K562 (cell line): ENCODE measurements around the gene TENM4. TPM values are rescaled to one million over a fixed set of nuclear protein-coding genes. Genes with fewer than 3 reads are reported as not detected.

ENCODE experiments used
- ATAC-seq: fragments of 200-7000 bp; cut with Tn5 transposase; 3 replicates; pipeline ENCODE4 v1.9.1; 2020; ENCODE audit warnings: moderate library complexity
- BruUV-seq: library from RNA; stranded (reverse); fragments of 400-500 nt; replicated peaks from 2 replicates; lab custom pipeline; 2021; lab: Mats Ljungman, UMichigan
- CTCF ChIA-PET: fragments of 300-600 bp; formaldehyde crosslinking; extraction: SDS; loops from one replicate; lab custom pipeline; 2021; ENCODE audit warnings: low intra/inter-chr PET ratio; lab: Yijun Ruan, JAX
- POLR2A ChIA-PET: fragments of 300-600, 350-650 bp; sonication (Branson Sonifier 250); formaldehyde crosslinking; extraction: SDS; loops from one replicate; lab custom pipeline; 2021; ENCODE audit warnings: antibody characterized with exemption, inconsistent platforms; lab: Yijun Ruan, JAX
- DNase-seq, 4 experiments: peaks; one replicate each; pipeline versions ENCODE4 v3.0.0 to v3.0.0-alpha.2; 2011 to 2018; ENCODE audit warnings: low spot score in 3 of 4, mixed read lengths in 3 of 4; ENCODE audit errors: extremely low read depth in 1 of 4
- FAIRE-seq: peaks from 2 replicates; lab custom pipeline; 2011; peaks lifted over from hg19 to GRCh38; lab: Jason Lieb, UNC
- H2AFZ ChIP-seq: 2 replicates; pipeline ENCODE4 v1.6.0; 2011; ENCODE audit warnings: low read depth, low read length, control low read depth, inconsistent platforms
- H3K27ac ChIP-seq: fragments of 200-600 bp; 3 replicates; pipeline ENCODE4 v1.8.0; 2011; ENCODE audit warnings: low read depth, mild to moderate bottlenecking, control low read depth, inconsistent platforms, low read length, moderate library complexity, mixed read lengths; ENCODE audit errors: extremely low read depth
- H3K27me3 ChIP-seq, 2 experiments: fragments of 300-600 bp in 1 of 2; 2 replicates in 1 of 2; 3 replicates in 1 of 2; pipeline versions ENCODE4 v1.6.0 to v1.8.0; 2011; ENCODE audit warnings: inconsistent platforms in 2 of 2, low read length in 2 of 2, mild to moderate bottlenecking in 1 of 2, mixed read lengths in 1 of 2, moderate library complexity in 1 of 2; ENCODE audit not compliant: control insufficient read depth in 2 of 2, insufficient read depth in 2 of 2
- H3K36me3 ChIP-seq: fragments of 300-600 bp; 3 replicates; pipeline ENCODE4 v1.8.0; 2011; ENCODE audit warnings: mild to moderate bottlenecking, low read length, inconsistent platforms; ENCODE audit not compliant: control insufficient read depth, insufficient read depth
- H3K4me1 ChIP-seq, 2 experiments: fragments of 200-600 bp in 1 of 2; replicated peaks in 1 of 2; 2 replicates in 1 of 2; 3 replicates in 1 of 2; pipeline versions ENCODE4 v1.5.1 to v1.8.0; 2011; ENCODE audit warnings: inconsistent platforms in 2 of 2, low read length in 2 of 2, mild to moderate bottlenecking in 1 of 2, mixed read lengths in 1 of 2, moderate library complexity in 1 of 2; ENCODE audit not compliant: control insufficient read depth in 2 of 2, insufficient read depth in 2 of 2
- H3K4me2 ChIP-seq: 2 replicates; pipeline ENCODE4 v1.6.1; 2011; ENCODE audit warnings: low read length, control low read depth, inconsistent platforms, mixed read lengths; ENCODE audit not compliant: insufficient read depth
- H3K4me3 ChIP-seq: fragments of 200-600 bp; sonication (generic), shearing (Covaris generic); 2 replicates; pipeline ENCODE4 v1.5.1; 2016; ENCODE audit warnings: control low read depth, inconsistent platforms
- H3K79me2 ChIP-seq: fragments of 200-600 bp; 3 replicates; pipeline ENCODE4 v1.8.0; 2011; ENCODE audit warnings: low read length, inconsistent platforms; ENCODE audit not compliant: control insufficient read depth, insufficient read depth
- H3K9ac ChIP-seq, 2 experiments: 2 replicates each; pipeline versions ENCODE4 v1.6.0 to v1.6.1; 2011; ENCODE audit warnings: low read depth in 2 of 2, low read length in 2 of 2, control low read depth in 1 of 2, inconsistent platforms in 1 of 2, mild to moderate bottlenecking in 1 of 2, mixed read lengths in 1 of 2; ENCODE audit not compliant: insufficient read depth in 1 of 2
- H3K9me1 ChIP-seq: one replicate; pipeline ENCODE4 v1.6.0; 2011; ENCODE audit warnings: inconsistent platforms, mild to moderate bottlenecking, low read length, moderate library complexity; ENCODE audit not compliant: control insufficient read depth, insufficient read depth
- H3K9me3 ChIP-seq: replicated peaks from 2 replicates; pipeline ENCODE4 v1.5.1; 2011; ENCODE audit warnings: low read depth, low read length, inconsistent platforms; ENCODE audit not compliant: control insufficient read depth, insufficient read depth
- H4K20me1 ChIP-seq: replicated peaks from 2 replicates; pipeline ENCODE4 v1.6.1; 2011; ENCODE audit warnings: low read length, inconsistent platforms, mixed read lengths; ENCODE audit not compliant: control insufficient read depth, insufficient read depth
- BCL6 ChIP-seq: fragments of 250-450 bp; sonication (Bioruptor Pico); IDR thresholded peaks from 2 replicates; pipeline ENCODE4 v1.4.0; 2020
- BMI1 ChIP-seq: fragments of 150-350 bp; IDR thresholded peaks from 2 replicates; pipeline ENCODE4 v1.6.1; 2014; ENCODE audit warnings: low read length
- BRD4 ChIP-seq: fragments of 200-600 bp; sonication (generic); IDR thresholded peaks from 2 replicates; pipeline ENCODE4 v1.6.1; 2017; ENCODE audit warnings: inconsistent platforms
- CBX1 ChIP-seq: sonication (generic); IDR thresholded peaks from 2 replicates; pipeline ENCODE4 v1.6.1; 2016; ENCODE audit warnings: antibody characterized with exemption, low read depth, mild to moderate bottlenecking
- ETV5 ChIP-seq: sonication (generic); formaldehyde crosslinking; IDR thresholded peaks from 2 replicates; pipeline ENCODE4 v1.4.0; 2020; ENCODE audit warnings: low read depth, mild to moderate bottlenecking, missing genetic modification reagents
- HNRNPK ChIP-seq: fragments of 200-400 bp; formaldehyde crosslinking; IDR thresholded peaks from one replicate; pipeline ENCODE4 v1.6.1; 2018; ENCODE audit warnings: mild to moderate bottlenecking, low read depth, low read length; ENCODE audit not compliant: poor library complexity, severe bottlenecking
- HSF4 ChIP-seq: fragments of 250-450 bp; sonication (Bioruptor Pico); IDR thresholded peaks from 2 replicates; pipeline ENCODE4 v2.1.2; 2022; ENCODE audit warnings: mild to moderate bottlenecking, moderate library complexity, borderline replicate concordance
- ILK ChIP-seq: fragments of 450-650 bp; IDR thresholded peaks from 2 replicates; pipeline ENCODE4 v1.6.1; 2016; ENCODE audit warnings: missing genetic modification characterization, low read depth, mild to moderate bottlenecking, missing compliant biosample characterization, moderate library complexity, borderline replicate concordance
- NFRKB ChIP-seq: fragments of 450-650 bp; IDR thresholded peaks from 2 replicates; pipeline ENCODE4 v1.6.1; 2016; ENCODE audit warnings: low read depth
- PATZ1 ChIP-seq: fragments of 250-450 bp; sonication (Bioruptor Pico); IDR thresholded peaks from 2 replicates; pipeline ENCODE4 v1.5.0; 2020; ENCODE audit warnings: mild to moderate bottlenecking, borderline replicate concordance
- RBBP5 ChIP-seq: fragments of 200-600 bp; sonication (generic); IDR thresholded peaks from 2 replicates; pipeline ENCODE4 v1.6.1; 2012; ENCODE audit warnings: borderline replicate concordance, mild to moderate bottlenecking, low read length, control low read depth, inconsistent platforms; ENCODE audit not compliant: insufficient read depth, poor library complexity, severe bottlenecking
- ZBED1 ChIP-seq: IDR thresholded peaks from 2 replicates; pipeline ENCODE4 v1.6.1; 2014
- ZFP36 ChIP-seq: fragments of 150-350 bp; IDR thresholded peaks from 2 replicates; pipeline ENCODE4 v1.6.1; 2018; ENCODE audit warnings: low read length, low read depth; ENCODE audit not compliant: partially characterized antibody
- ZNF184 ChIP-seq: sonication (generic); formaldehyde crosslinking; IDR thresholded peaks from 2 replicates; pipeline ENCODE4 v1.5.0; 2020; ENCODE audit warnings: missing genetic modification reagents
- ZNF354B ChIP-seq: fragments of 250-450 bp; sonication (Bioruptor Pico); IDR thresholded peaks from 2 replicates; pipeline ENCODE4 v1.4.0; 2020
- ZNF79 ChIP-seq: fragments of 250-450 bp; sonication (Bioruptor Pico); IDR thresholded peaks from 2 replicates; pipeline ENCODE4 v1.4.0; 2020; ENCODE audit warnings: low read depth, mild to moderate bottlenecking, moderate library complexity
- WGBS: fragments of 100-300 bp; shearing (Covaris generic); methylation state at CpG from one replicate; pipeline ENCODE4 v1.1.6; 2016; ENCODE audit warnings: low coverage, mixed read lengths; ENCODE audit not compliant: insufficient coverage; ENCODE audit errors: missing lambda C conversion rate; 5-methylcytosine and 5-hydroxymethylcytosine counted together
- in situ Hi-C: fragments of 300-500 bp; cut with MboI; formaldehyde crosslinking; loops from 4 replicates; pipeline ENCODE4 v1.15.0; 2018; ENCODE audit warnings: inconsistent platforms, mixed read lengths
- intact Hi-C: fragments of 100-400 bp; cut with micrococcal nuclease; formaldehyde crosslinking; loops from 2 replicates; pipeline ENCODE4 v1.14.2; 2022
- polyA plus RNA-seq, 8 experiments: library from polyadenylated mRNA; depleted of rRNA in 4 of 8; stranded (reverse) in 5 of 8; unstranded in 3 of 8; fragments of >200 nt; fragmentation: Nextera tagmentation in 2 of 8; fragmentation: Illumina TruSeq in 1 of 8; extraction: Ambion mirVana in 2 of 8; extraction: Trizol in 1 of 8; gene quantifications; 2 replicates each; pipeline versions ENCODE4 v1.2.1 to v1.2.3, GENCODE V29; 2011 to 2014; ENCODE audit warnings: inconsistent platforms in 1 of 8, missing spikeins in 1 of 8
- total RNA-seq, 7 experiments: library from RNA; depleted of rRNA in 6 of 7; stranded (reverse); fragments of >200 nt in 6 of 7; fragmentation: Illumina TruSeq in 2 of 7; extraction: Trizol in 2 of 7; gene quantifications; 2 replicates each; pipeline versions ENCODE4 v1.2.1 to v1.2.3, GENCODE V29; 2011 to 2021; ENCODE audit warnings: low replicate concordance in 1 of 7

The TENM4 gene
- total and polyA plus RNA-seq, 9 of the 15 experiments (the other 6 are each of a cell fraction or from before 2014, with no cell fraction given) = 0.16 TPM; not detected in 8

GRCh38 chr11:78795621-78796261 is 645.1 kb downstream of the TENM4 start:
- H3K4me2 ChIP-seq = no peak overlapping the region
- DNase-seq = no peak
- no peak overlapping the region for H2AFZ ChIP-seq
- in situ Hi-C loops (no loop called here), intact Hi-C loops (loop anchor here (10.0 kb wide), 2 partner anchors 151 to 169 kb away; no protein-coding TSS in a partner anchor)
- no peaks in the 10 kb centered on the region for H4K20me1 ChIP-seq
- H3K9me3 ChIP-seq = no peaks in the 10 kb centered on the region
- H3K9me1 ChIP-seq = no peaks in the 10 kb centered on the region
- ATAC-seq = no peak
- no peak for FAIRE-seq
- TF ChIP-seq ETV5 (CRISPR knock-in tag) (no peak), BRD4 (no peak), HSF4 (CRISPR knock-in tag) (no peak), BCL6 (CRISPR knock-in tag) (no peak), ILK (tag) (no peak), ZBED1 (no peak)
- BruUV-seq = no TSS peak
- CTCF ChIA-PET = no interaction called here
- POLR2A ChIA-PET = no interaction called here
- H3K4me1 ChIP-seq = no peaks in the 10 kb centered on the region
- no peak overlapping the region for H3K27ac ChIP-seq
- peaks cover 0 to 6% of the 10 kb centered on the region in 2 experiments; a peak in 1 of 5 replicates for H3K27me3 ChIP-seq
- H3K79me2 ChIP-seq = no peaks in the 10 kb centered on the region
- 0% methylated on average over 6 of the region's 6 CpGs for WGBS
- no peaks in the 10 kb centered on the region for H3K36me3 ChIP-seq
- H3K9ac ChIP-seq = no peak overlapping the region
- H3K4me3 ChIP-seq = no peak overlapping the region

GRCh38 chr11:78791964-78792363 is 648.9 kb downstream of the TENM4 start:
- Histone ChIP-seq H3K9me3 (no peaks in the 10 kb centered on the region), H4K20me1 (no peaks in the 10 kb centered on the region), H3K27me3 (peaks cover 0 to 15% of the 10 kb centered on the region in 2 experiments; a peak in 2 of 5 replicates), H3K9me1 (no peaks in the 10 kb centered on the region), H3K27ac (no peak overlapping the region), H3K4me2 (no peak overlapping the region), H2AFZ (no peak overlapping the region), H3K4me1 (no peaks in the 10 kb centered on the region), H3K79me2 (no peaks in the 10 kb centered on the region), H3K9ac (no peak overlapping the region), H3K4me3 (no peak overlapping the region), H3K36me3 (no peaks in the 10 kb centered on the region)
- ATAC-seq (no peak), DNase-seq (no peak), FAIRE-seq (no peak)
- BruUV-seq = no TSS peak
- ChIA-PET CTCF (no interaction called here), POLR2A (interaction anchor here (0.6 kb wide), 1 partner anchor 460 kb away, joined by 3 read pairs; no protein-coding TSS in a partner anchor)
- intact Hi-C loops (loop anchor here (10.0 kb wide), 2 partner anchors 147 to 173 kb away; no protein-coding TSS in a partner anchor), in situ Hi-C loops (no loop called here)
- TF ChIP-seq HNRNPK (no peak), ZNF184 (CRISPR knock-in tag) (no peak), RBBP5 (no peak), ZFP36 (no peak), BMI1 (no peak), ZNF79 (no peak), PATZ1 (CRISPR knock-in tag) (no peak), NFRKB (no peak), ZNF354B (no peak), CBX1 (no peak)
